Large intestine (tissue), 3 donors: ENCODE measurements around the gene KRTAP19-1. TPM values are rescaled to one million over a fixed set of nuclear protein-coding genes. Genes with fewer than 3 reads are reported as not detected.

Source experiments
- DNase-seq, 2 donors: peaks; one replicate each; pipeline versions ENCODE4 v3.0.0 to v3.0.0-alpha.2; 2013
- H3K27ac ChIP-seq: one replicate; pipeline ENCODE4 v1.5.1; 2013; ENCODE audit warnings: low read length
- H3K27me3 ChIP-seq: 2 replicates; pipeline ENCODE4 v1.6.1; 2013; ENCODE audit warnings: low read length; ENCODE audit not compliant: control insufficient read depth, insufficient read depth
- H3K36me3 ChIP-seq: 2 replicates; pipeline ENCODE4 v1.6.1; 2013; ENCODE audit warnings: low read length; ENCODE audit not compliant: control insufficient read depth, insufficient read depth
- H3K4me1 ChIP-seq: one replicate; pipeline ENCODE4 v1.6.1; 2013; ENCODE audit warnings: low read length; ENCODE audit not compliant: control insufficient read depth, insufficient read depth
- H3K4me3 ChIP-seq: one replicate; pipeline ENCODE4 v1.5.1; 2013; ENCODE audit warnings: low read length
- H3K9me3 ChIP-seq: one replicate; pipeline ENCODE4 v1.6.1; 2013; ENCODE audit warnings: mild to moderate bottlenecking, low read depth, low read length, moderate library complexity; ENCODE audit not compliant: control insufficient read depth
- WGBS: methylation state at CpG from one replicate; pipeline ENCODE4 v1.1.5; 2013; ENCODE audit warnings: low lambda C conversion rate; ENCODE audit not compliant: insufficient coverage; 5-methylcytosine and 5-hydroxymethylcytosine counted together
- polyA plus RNA-seq: library from polyadenylated mRNA; unstranded; fragments of 120-200 nt; gene quantifications from one replicate; pipeline ENCODE4 v1.2.1, GENCODE V29; 2013

Gene KRTAP19-1
- polyA plus RNA-seq, 1 donor, result not detected

GRCh38 chr21:30434033-30434631 is 46.0 kb downstream of the KRTAP19-1 start:
- no peak overlapping the region for H3K4me3 ChIP-seq
- 69% methylated on average over 2 of the region's 10 CpGs for WGBS
- H3K4me1 ChIP-seq, result no peaks in the 10 kb centered on the region
- no peak overlapping the region for H3K27ac ChIP-seq
- no peak for DNase-seq
- no peaks in the 10 kb centered on the region for H3K27me3 ChIP-seq
- H3K9me3 ChIP-seq, result no peaks in the 10 kb centered on the region
- H3K36me3 ChIP-seq, result no peaks in the 10 kb centered on the region

GRCh38 chr21:30430170-30430655 is 50.0 kb downstream of the KRTAP19-1 start, which contains the start of gene KRTAP13-4:
Gene KRTAP13-4, plus strand, starts transcription at chr21:30430220. Its CDS starts 56 bp downstream, at chr21:30430276.
- no CpG with 5 or more reads among the region's 9 CpGs for WGBS
- Histone ChIP-seq H3K4me3 (no peak within 1 kb of the TSS), H3K9me3 (no peaks in the 10 kb centered on the region), H3K27me3 (no peaks in the 10 kb centered on the region), H3K36me3 (no peaks in the 10 kb centered on the region), H3K27ac (no peak within 1 kb of the TSS), H3K4me1 (no peaks in the 10 kb centered on the region)
- no peak for DNase-seq

Other genes with a start within 250 kb of the KRTAP19-1 start
- gene KRTAP24-1, start 197.4 kb downstream of the KRTAP19-1 start, polyA plus RNA-seq, result not detected
- not detected for gene KRTAP25-1, start 190.9 kb downstream of the KRTAP19-1 start, polyA plus RNA-seq
- not detected for gene KRTAP26-1, start 160.1 kb downstream of the KRTAP19-1 start, polyA plus RNA-seq
- gene KRTAP27-1, start 142.7 kb downstream of the KRTAP19-1 start, polyA plus RNA-seq, result not detected
- gene KRTAP23-1, start 131.8 kb downstream of the KRTAP19-1 start, polyA plus RNA-seq, result not detected
- not detected for gene KRTAP13-2, start 108.1 kb downstream of the KRTAP19-1 start, polyA plus RNA-seq
- gene KRTAP13-1, start 84.3 kb downstream of the KRTAP19-1 start, polyA plus RNA-seq, result not detected
- not detected for gene KRTAP13-3, start 54.4 kb downstream of the KRTAP19-1 start, polyA plus RNA-seq
- gene KRTAP13-4, start 50.1 kb downstream of the KRTAP19-1 start, polyA plus RNA-seq, result not detected
- not detected for gene KRTAP15-1, start 40.1 kb downstream of the KRTAP19-1 start, polyA plus RNA-seq
- gene KRTAP19-2, start 7.1 kb upstream of the KRTAP19-1 start, polyA plus RNA-seq, result not detected
- gene KRTAP19-3, start 11.6 kb upstream of the KRTAP19-1 start, polyA plus RNA-seq, result not detected
- not detected for gene KRTAP19-4, start 16.8 kb upstream of the KRTAP19-1 start, polyA plus RNA-seq
- gene KRTAP19-5, start 21.8 kb upstream of the KRTAP19-1 start, polyA plus RNA-seq, result not detected
- not detected for gene KRTAP19-6, start 61.5 kb upstream of the KRTAP19-1 start, polyA plus RNA-seq
- gene KRTAP19-7, start 80.9 kb upstream of the KRTAP19-1 start, polyA plus RNA-seq, result not detected
- gene KRTAP22-2, start 110.0 kb upstream of the KRTAP19-1 start, polyA plus RNA-seq, result not detected
- gene KRTAP6-3, start 112.1 kb upstream of the KRTAP19-1 start, polyA plus RNA-seq, result not detected
- not detected for gene KRTAP6-2, start 118.5 kb upstream of the KRTAP19-1 start, polyA plus RNA-seq
- not detected for gene KRTAP22-1, start 120.7 kb upstream of the KRTAP19-1 start, polyA plus RNA-seq
- not detected for gene KRTAP6-1, start 133.6 kb upstream of the KRTAP19-1 start, polyA plus RNA-seq
- gene KRTAP20-1, start 136.1 kb upstream of the KRTAP19-1 start, polyA plus RNA-seq, result not detected
- gene KRTAP20-4, start 140.3 kb upstream of the KRTAP19-1 start, polyA plus RNA-seq, result not detected
- gene KRTAP20-2, start 154.8 kb upstream of the KRTAP19-1 start, polyA plus RNA-seq, result not detected
- gene KRTAP20-3, start 162.5 kb upstream of the KRTAP19-1 start, polyA plus RNA-seq, result not detected
- gene KRTAP21-3, start 238.4 kb upstream of the KRTAP19-1 start, polyA plus RNA-seq, result not detected